ENCODE data around the gene PSMA5. TPM values are rescaled to one million over a fixed set of nuclear protein-coding genes. Genes with fewer than 3 reads are reported as not detected.

Gene PSMA5
- total RNA-seq, 1 experiment from 2014 or later = 169 TPM

DNA sequence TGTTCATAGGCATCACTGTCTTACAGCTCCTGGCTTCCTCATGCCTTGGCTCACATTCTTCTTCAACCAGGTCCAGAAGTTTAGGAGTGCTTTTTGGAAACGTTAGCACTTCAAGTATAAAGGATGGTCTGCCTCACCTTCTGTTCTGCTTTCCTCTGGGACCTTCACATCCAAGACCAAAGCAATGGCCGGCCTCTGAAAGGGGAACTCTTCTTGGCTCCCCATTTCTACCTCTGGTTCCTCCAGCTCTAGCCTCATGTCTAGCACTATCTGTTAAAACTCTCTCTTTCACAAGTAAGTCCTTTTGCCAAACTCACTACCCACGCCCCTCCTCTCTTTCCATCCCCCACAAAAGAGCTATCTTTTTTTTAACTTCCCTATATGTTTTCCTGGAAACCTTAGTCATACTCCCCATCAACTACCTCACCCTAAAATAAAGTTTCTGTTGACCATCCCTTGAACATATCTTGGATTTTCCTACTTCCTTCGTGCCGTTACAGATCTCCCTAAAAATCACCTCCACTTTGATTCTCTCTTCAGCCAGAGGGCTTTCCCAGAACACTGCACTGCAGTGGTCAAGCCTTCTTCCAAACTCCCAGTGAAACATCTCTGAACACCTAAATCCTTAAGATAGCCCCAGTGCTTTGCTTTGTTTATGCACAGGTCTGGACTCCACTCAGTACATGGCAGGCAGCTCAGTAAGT lies 36.5 kb downstream of the PSMA5 start:
- no peak for ATAC-seq
- intact Hi-C loops (cut with micrococcal nuclease) = no loop called here
- CTCF ChIA-PET = no interaction called here

DNA sequence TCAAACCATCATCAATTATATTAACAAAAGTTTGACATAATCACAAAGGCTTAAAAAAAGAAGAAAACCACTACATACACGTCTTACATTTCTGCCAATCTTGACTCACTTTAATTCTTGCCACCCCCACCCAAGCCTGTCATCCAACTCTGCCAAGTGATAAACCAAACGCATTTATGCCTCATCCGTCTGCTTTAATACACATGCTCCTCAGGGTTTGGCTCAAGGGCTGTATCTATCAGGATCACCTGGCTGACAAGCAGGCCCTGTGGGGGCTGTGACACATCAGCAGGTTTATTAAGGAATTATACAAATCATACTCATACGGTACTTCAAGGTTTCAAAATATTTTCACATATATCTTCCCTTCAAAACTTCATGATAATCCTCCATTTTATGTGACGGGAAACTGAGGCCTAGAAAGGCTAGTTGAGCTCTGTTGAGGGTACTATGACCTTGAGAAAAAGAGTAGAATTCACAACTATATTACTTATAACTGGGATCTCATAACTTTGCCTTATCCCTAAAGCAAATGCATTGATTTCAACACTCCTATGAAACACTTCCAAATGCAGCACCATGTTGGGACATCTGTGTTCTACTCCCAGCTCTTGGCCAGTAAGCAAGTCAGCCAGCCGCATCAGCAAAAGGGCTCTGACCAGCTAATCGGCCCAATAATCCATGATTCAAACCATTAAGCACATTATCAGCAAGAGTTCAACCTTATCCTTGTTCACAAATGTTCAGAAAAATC lies 37.2 kb downstream of the PSMA5 start:
- ChIA-PET RAD21 (ENCODE audit: low non-redundant PET in 1 of 2, low total read pairs in 2 of 2, uncharacterized antibody in 2 of 2, unreplicated experiment in 2 of 2) (no interaction called here), CTCF (interaction anchor here (0.9 kb wide), 1 partner anchor 13 kb away, joined by 3 read pairs; no protein-coding TSS in a partner anchor), POLR2A (no interaction called here)
- Histone ChIP-seq H2AFZ (ENCODE audit: low read depth, low read length, poor library complexity, severe bottlenecking) (no peak overlapping the region), H3K4me2 (ENCODE audit: low read length) (no peak overlapping the region), H3K4me3 (replicated peaks in 1 of 2; ENCODE audit: low read depth in 1 of 2, low read length in 2 of 2) (no peak overlapping the region), H4K20me1 (ENCODE audit: insufficient read depth) (no peaks in the 10 kb centered on the region), H3K9ac (ENCODE audit: low read length) (no peak overlapping the region), H3K27me3 (ENCODE audit: insufficient read depth, low read length) (no peaks in the 10 kb centered on the region), H3K9me3 (ENCODE audit: control insufficient read depth in 1 of 2, insufficient read depth in 1 of 2, low read depth in 1 of 2, low read length in 2 of 2) (no peaks in the 10 kb centered on the region), H3K9me2 (ENCODE audit: insufficient read depth) (no peaks in the 10 kb centered on the region), H3K27ac (ENCODE audit: low read depth, low read length) (no peak overlapping the region), H3K4me1 (ENCODE audit: control insufficient read depth in 1 of 2, insufficient read depth in 2 of 2, low read length in 2 of 2) (no peaks in the 10 kb centered on the region), H3K36me3 (ENCODE audit: control insufficient read depth in 1 of 2, insufficient read depth in 2 of 2, low read length in 2 of 2) (no peaks in the 10 kb centered on the region), H3K79me2 (ENCODE audit: insufficient read depth, low read length) (no peaks in the 10 kb centered on the region)
- TF ChIP-seq ZFX (IDR thresholded peaks at IDR 0.05) (no peak), FOSL1 (IDR thresholded peaks at IDR 0.05; ENCODE audit: low read depth) (no peak), POLR2A (IDR thresholded peaks at IDR 0.05; ENCODE audit: borderline replicate concordance, extremely low read depth, insufficient read depth, insufficient read length) (no peak), POLR2AphosphoS5 (IDR thresholded peaks at IDR 0.05; ENCODE audit: low read depth, low read length) (no peak), CBX3 (IDR thresholded peaks at IDR 0.05; ENCODE audit: low read depth) (no peak)
- BruUV-seq (replicated peaks) = no TSS peak
- intact Hi-C loops (cut with micrococcal nuclease) = no loop called here
- ATAC-seq = no peak
- DNase-seq (ENCODE audit: low read depth, low spot score) = no peak

More for the DNA sequence above, 36.5 kb downstream of the PSMA5 start:
- no peaks in the 10 kb centered on the region for H4K20me1 ChIP-seq (ENCODE audit: insufficient read depth)
- BruUV-seq (replicated peaks) = no TSS peak
- H3K9me3 ChIP-seq (ENCODE audit: control insufficient read depth in 1 of 2, insufficient read depth in 1 of 2, low read depth in 1 of 2, low read length in 2 of 2) = no peaks in the 10 kb centered on the region
- DNase-seq (ENCODE audit: low read depth, low spot score) = no peak
- no peaks in the 10 kb centered on the region for H3K36me3 ChIP-seq (ENCODE audit: control insufficient read depth in 1 of 2, insufficient read depth in 2 of 2, low read length in 2 of 2)
- no peaks in the 10 kb centered on the region for H3K4me1 ChIP-seq (ENCODE audit: control insufficient read depth in 1 of 2, insufficient read depth in 2 of 2, low read length in 2 of 2)
- no peaks in the 10 kb centered on the region for H3K79me2 ChIP-seq (ENCODE audit: insufficient read depth, low read length)
- RAD21 ChIA-PET (ENCODE audit: low non-redundant PET in 1 of 2, low total read pairs in 2 of 2, uncharacterized antibody in 2 of 2, unreplicated experiment in 2 of 2) = no interaction called here
- no peaks in the 10 kb centered on the region for H3K9me2 ChIP-seq (ENCODE audit: insufficient read depth)
- H3K27me3 ChIP-seq (ENCODE audit: insufficient read depth, low read length) = no peaks in the 10 kb centered on the region
- POLR2A ChIA-PET = no interaction called here
- TF ChIP-seq EZH2phosphoT487 (IDR thresholded peaks at IDR 0.05; ENCODE audit: borderline replicate concordance) (no peak), CBX3 (IDR thresholded peaks at IDR 0.05; ENCODE audit: low read depth) (no peak), POLR2AphosphoS5 (IDR thresholded peaks at IDR 0.05; ENCODE audit: low read depth, low read length) (no peak)
- H3K4me3 ChIP-seq (replicated peaks in 1 of 2; ENCODE audit: low read depth in 1 of 2, low read length in 2 of 2) = no peak overlapping the region
- H3K4me2 ChIP-seq (ENCODE audit: low read length) = no peak overlapping the region
- H2AFZ ChIP-seq (ENCODE audit: low read depth, low read length, poor library complexity, severe bottlenecking) = no peak overlapping the region
- H3K27ac ChIP-seq (ENCODE audit: low read depth, low read length) = no peak overlapping the region
- no peak overlapping the region for H3K9ac ChIP-seq (ENCODE audit: low read length)

All from HCT116 (cell line).